ENCODE results near the gene NRCAM.

DNA sequence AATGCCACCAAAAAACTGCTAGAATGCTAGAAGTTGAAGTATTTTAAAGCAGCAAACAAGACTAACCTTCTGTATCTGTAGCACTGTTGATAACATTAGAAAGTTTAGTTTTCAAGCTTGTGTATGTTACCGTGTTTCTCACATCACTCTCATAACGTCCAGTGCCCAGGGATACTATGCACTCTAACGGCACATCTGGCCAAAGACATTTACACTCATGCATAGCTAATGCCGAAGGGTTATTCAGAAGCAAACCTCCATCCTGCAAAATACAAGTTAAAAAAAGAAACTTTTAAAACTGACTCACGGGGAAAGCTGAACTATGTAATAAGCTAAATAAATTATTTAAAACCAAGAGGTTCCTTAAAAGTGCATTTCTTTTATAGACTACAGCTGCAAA lies 22.9 kb upstream of the NRCAM start:
- TF ChIP-seq, protein P1, sequence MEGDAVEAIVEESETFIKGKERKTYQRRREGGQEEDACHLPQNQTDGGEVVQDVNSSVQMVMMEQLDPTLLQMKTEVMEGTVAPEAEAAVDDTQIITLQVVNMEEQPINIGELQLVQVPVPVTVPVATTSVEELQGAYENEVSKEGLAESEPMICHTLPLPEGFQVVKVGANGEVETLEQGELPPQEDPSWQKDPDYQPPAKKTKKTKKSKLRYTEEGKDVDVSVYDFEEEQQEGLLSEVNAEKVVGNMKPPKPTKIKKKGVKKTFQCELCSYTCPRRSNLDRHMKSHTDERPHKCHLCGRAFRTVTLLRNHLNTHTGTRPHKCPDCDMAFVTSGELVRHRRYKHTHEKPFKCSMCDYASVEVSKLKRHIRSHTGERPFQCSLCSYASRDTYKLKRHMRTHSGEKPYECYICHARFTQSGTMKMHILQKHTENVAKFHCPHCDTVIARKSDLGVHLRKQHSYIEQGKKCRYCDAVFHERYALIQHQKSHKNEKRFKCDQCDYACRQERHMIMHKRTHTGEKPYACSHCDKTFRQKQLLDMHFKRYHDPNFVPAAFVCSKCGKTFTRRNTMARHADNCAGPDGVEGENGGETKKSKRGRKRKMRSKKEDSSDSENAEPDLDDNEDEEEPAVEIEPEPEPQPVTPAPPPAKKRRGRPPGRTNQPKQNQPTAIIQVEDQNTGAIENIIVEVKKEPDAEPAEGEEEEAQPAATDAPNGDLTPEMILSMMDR (IDR thresholded peaks at IDR 0.05; ENCODE audit: insufficient read depth, low read length, poor library complexity, severe bottlenecking): no peak
- no peak for TF ChIP-seq EZH2phosphoT487 (conservative IDR thresholded peaks at IDR 0.05; ENCODE audit: low read length)

All from SU-DHL-6 (cell line).